NB4 (cell line): ENCODE measurements around the gene PDZK1IP1.

ENCODE experiments used
- DNase-seq: peaks from one replicate; pipeline ENCODE4 v3.0.0; 2010; ENCODE audit warnings: low read depth
- H3K4me3 ChIP-seq: one replicate; pipeline ENCODE4 v1.5.1; 2011; ENCODE audit warnings: mild to moderate bottlenecking, low read depth, low read length, moderate library complexity
- CTCF ChIP-seq: IDR thresholded peaks from one replicate; pipeline ENCODE4 v1.5.1; 2012; ENCODE audit warnings: low read depth, low read length
- MAX ChIP-seq: IDR thresholded peaks from 2 replicates; pipeline ENCODE4 v1.6.1; 2011; ENCODE audit warnings: low read depth, low read length
- MYC ChIP-seq: IDR thresholded peaks from 2 replicates; pipeline ENCODE4 v1.6.1; 2011; ENCODE audit warnings: low read depth, low read length
- POLR2A ChIP-seq: IDR thresholded peaks from 2 replicates; pipeline ENCODE4 v1.6.1; 2011; ENCODE audit warnings: mild to moderate bottlenecking; ENCODE audit not compliant: insufficient read length; ENCODE audit errors: extremely low read depth

PDZK1IP1 gene

GRCh38 chr1:47232187-47232874 lies 42.5 kb upstream of the PDZK1IP1 start, which contains the start of gene TAL1:
Gene TAL1 (minus strand): TSS chr1:47232225. CDS start chr1:47225888, 6,337 bp downstream.
- peak within 1 kb of the TSS; percentile 36 for H3K4me3 ChIP-seq
- peak; percentile 53 for DNase-seq
- no peak for TF ChIP-seq MYC
- TF ChIP-seq POLR2A, result no peak
- no peak for TF ChIP-seq CTCF

- peak; percentile 75 for DNase-seq
- H3K4me3 ChIP-seq, result peak overlapping the region; percentile 36
- TF ChIP-seq MYC, result no peak
- TF ChIP-seq MAX, result peak; percentile 55; the same call in 1 of the 2 replicates
Measured at GRCh38 chr1:47231301-47232186, 41.7 kb upstream of the PDZK1IP1 start.

- TF ChIP-seq MYC (no peak), POLR2A (no peak), MAX (no peak), CTCF (no peak)
- no peak for DNase-seq
- no peak overlapping the region for H3K4me3 ChIP-seq
Measured at GRCh38 chr1:47230692-47231300, 41.0 kb upstream of the PDZK1IP1 start.

- no peak for TF ChIP-seq MYC
- TF ChIP-seq MAX, result no peak
- no peak for TF ChIP-seq CTCF
- no peak for TF ChIP-seq POLR2A
- H3K4me3 ChIP-seq, result no peak overlapping the region
- DNase-seq, result no peak
Measured at GRCh38 chr1:47229886-47230691, 40.3 kb upstream of the PDZK1IP1 start.

GRCh38 chr1:47229031-47229885 lies 39.4 kb upstream of the PDZK1IP1 start:
- TF ChIP-seq CTCF (no peak), POLR2A (no peak), MAX (no peak), MYC (no peak)
- no peak overlapping the region for H3K4me3 ChIP-seq
- DNase-seq, result no peak
